Activated CD8-positive, alpha-beta memory T cell treated with anti-CD3 and anti-CD28 coated beads, Interleukin-2, amount 50 U/mL, for 48 hours (primary cell): Measurements from ENCODE around the gene TOMM20.
"Not testable (repeated sequence)": the region's sequence is repeated elsewhere in the genome, so short reads cannot be mapped to it uniquely, and the experiment has no call there.

Source experiments
- DNase-seq: peaks from one replicate; pipeline ENCODE4 v3.0.0-alpha.2; 2020

Gene TOMM20

GRCh38 chr1:235100194-235100772 lies 28.4 kb downstream of the TOMM20 start:
- peak; percentile 41 for DNase-seq

GRCh38 chr1:235098991-235099390 lies 29.6 kb downstream of the TOMM20 start:
- peak; percentile 30 for DNase-seq

GRCh38 chr1:235098547-235098946 lies 30.1 kb downstream of the TOMM20 start:
- DNase-seq, result peak; percentile 37

- DNase-seq, result peak; percentile 33
Measured at GRCh38 chr1:235097501-235097900, 31.1 kb downstream of the TOMM20 start.

- DNase-seq, result no peak
Measured at GRCh38 chr1:235095938-235096562, 32.6 kb downstream of the TOMM20 start.

- DNase-seq, result peak; percentile 92
Measured at GRCh38 chr1:235093696-235094592, 34.7 kb downstream of the TOMM20 start.

DNA sequence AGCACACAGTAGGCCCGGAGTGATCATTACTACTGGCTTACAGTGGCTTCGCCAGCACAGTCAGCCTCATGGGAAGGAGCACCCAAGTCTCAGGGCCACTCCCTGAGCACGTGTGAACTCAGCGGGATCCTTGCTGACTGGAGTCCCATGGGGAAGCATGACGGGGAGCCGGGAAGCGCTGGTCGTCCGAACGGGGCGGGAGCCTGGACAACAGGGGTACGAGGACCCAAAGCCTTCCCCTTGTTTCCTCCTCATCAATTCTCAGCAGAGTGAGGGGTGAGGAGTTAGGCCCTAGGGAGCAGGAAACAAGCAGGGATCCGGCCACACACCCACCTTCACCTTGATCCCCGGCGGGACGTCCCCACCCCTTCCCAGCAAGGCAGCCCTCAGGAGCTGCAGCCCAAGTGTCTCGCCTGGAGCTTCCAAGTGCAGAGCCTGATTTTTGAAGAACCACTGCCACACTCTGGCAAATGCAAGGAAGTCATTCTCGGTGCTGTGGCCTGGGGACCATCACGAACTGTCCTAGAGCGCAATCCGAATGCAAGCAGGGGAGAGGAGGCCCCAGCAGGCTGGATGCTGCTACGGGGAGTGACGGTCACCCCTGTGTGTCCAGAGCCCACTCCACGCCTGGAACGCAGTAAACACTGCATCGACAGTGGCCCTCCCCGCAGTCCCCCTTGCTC lies 35.5 kb downstream of the TOMM20 start:
- no peak for DNase-seq

DNA sequence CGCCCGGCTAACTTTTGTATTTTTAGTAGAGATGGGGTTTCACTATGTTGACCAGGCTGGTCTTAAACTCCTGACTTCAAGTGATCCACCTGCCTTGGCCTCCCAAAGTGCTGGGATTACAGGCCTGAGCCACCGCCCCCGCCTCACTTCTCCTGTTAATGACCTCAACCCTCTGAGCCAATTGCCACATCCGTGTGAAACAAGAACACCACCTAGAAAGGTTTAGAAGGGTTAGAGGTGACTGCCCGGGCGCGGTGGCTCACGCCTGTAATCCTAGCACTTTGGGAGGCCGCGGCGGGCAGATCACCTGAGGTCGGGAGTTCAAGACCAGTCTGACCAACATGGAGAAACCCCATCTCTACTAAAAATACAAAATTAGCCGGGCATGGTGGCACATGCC lies 36.2 kb downstream of the TOMM20 start:
- DNase-seq, result not testable (repeated sequence)

DNA sequence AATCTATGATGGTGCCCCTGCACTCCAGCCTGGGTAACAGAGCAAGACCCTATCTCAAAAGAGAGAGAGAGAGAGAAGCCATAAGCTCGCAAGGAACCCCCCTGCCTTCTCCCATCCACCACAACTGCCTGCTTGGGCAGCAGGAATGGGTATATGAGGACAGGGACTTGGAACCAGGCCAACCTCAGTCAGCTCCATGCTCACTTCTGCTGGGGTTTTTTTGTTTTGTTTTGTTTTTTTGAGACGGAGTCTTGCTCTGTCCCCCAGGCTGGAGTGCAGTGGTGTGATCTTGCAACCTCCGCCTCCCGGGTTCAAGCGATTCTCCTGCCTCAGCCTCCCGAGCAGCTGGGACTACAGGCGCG lies 36.6 kb downstream of the TOMM20 start:
- not testable (repeated sequence) for DNase-seq

- not testable (repeated sequence) for DNase-seq
Measured at GRCh38 chr1:235091319-235092044, 37.2 kb downstream of the TOMM20 start.

GRCh38 chr1:235090406-235091069 lies 38.1 kb downstream of the TOMM20 start:
- DNase-seq, result no peak

GRCh38 chr1:235088907-235089306 lies 39.7 kb downstream of the TOMM20 start:
- DNase-seq, result no peak

GRCh38 chr1:235088430-235088829 lies 40.2 kb downstream of the TOMM20 start:
- no peak for DNase-seq

- DNase-seq, result no peak
Measured at GRCh38 chr1:235087906-235088305, 40.7 kb downstream of the TOMM20 start.

DNA sequence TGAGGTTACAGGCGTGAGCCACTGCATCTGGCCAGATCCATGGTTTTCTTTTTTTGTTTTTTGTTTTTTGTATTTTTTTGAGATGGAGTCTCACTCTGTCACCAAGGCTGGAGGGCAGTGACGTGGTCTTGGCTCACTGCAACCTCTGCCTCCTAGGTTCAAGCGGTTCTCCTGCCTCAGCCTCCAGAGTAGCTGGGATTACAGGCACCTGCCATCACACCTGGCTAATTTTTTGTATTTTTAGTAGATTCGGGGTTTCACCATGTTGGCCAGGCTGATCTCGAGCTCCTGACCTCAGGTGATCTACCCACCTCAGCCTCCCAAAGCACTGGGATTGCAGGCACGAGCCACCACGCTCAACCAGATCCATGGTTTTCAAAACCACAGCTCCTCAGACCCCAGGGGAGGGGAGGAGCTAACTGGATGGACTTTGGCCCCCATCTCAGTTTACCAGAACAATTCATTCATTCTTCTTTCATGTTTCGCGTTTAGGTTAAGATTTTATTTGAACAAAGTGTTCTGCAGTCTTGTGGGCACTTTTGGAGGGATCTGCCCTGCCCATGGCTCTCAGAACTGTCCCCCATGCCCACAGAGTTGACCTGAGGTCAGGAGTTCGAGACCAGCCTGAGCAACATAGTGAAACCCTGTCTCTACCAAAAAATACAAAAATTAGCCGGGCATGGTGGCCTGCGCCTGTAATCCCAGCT lies 43.1 kb downstream of the TOMM20 start:
- DNase-seq, result not testable (repeated sequence)

DNA sequence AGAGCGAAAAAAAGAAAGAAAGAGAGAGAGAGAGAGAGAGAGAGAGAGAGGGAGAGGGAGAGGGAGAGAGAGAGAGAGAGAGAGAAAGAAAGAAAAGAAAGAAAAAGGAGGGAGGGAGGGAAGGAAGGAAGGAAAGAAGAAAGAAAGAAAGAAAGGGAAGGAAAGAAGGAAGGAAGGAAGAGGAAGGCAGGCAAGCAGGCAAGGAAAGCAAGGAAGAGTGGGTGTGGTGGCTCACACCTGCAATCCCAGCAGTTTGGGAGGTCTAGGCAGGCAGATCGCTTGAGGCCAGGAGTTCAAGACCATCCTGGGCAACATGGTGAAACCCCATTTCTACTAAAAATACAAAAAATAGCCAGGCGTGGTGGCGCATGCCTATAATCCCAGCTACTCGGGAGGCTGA lies 47.8 kb downstream of the TOMM20 start:
- not testable (repeated sequence) for DNase-seq

DNA sequence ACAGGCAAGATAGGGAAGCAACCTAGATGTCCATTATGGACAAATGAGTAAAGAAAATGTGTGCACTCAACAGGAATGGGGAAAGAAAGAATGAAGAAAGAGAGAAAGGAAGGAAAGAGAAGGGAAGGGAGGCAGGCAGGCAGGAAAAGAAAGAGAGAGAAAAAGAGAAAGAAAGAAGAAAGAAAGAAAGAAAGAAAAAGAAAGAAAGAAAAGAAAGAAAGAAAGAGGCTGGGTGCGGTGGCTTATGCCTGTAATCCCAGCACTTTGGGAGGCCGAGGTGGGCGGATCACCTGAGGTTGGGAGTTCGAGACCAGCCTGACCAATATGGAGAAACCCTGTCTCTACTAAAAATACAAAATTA lies 48.4 kb downstream of the TOMM20 start:
- not testable (repeated sequence) for DNase-seq

- no peak for DNase-seq
Measured at GRCh38 chr1:235079443-235080296, 49.0 kb downstream of the TOMM20 start.

DNA sequence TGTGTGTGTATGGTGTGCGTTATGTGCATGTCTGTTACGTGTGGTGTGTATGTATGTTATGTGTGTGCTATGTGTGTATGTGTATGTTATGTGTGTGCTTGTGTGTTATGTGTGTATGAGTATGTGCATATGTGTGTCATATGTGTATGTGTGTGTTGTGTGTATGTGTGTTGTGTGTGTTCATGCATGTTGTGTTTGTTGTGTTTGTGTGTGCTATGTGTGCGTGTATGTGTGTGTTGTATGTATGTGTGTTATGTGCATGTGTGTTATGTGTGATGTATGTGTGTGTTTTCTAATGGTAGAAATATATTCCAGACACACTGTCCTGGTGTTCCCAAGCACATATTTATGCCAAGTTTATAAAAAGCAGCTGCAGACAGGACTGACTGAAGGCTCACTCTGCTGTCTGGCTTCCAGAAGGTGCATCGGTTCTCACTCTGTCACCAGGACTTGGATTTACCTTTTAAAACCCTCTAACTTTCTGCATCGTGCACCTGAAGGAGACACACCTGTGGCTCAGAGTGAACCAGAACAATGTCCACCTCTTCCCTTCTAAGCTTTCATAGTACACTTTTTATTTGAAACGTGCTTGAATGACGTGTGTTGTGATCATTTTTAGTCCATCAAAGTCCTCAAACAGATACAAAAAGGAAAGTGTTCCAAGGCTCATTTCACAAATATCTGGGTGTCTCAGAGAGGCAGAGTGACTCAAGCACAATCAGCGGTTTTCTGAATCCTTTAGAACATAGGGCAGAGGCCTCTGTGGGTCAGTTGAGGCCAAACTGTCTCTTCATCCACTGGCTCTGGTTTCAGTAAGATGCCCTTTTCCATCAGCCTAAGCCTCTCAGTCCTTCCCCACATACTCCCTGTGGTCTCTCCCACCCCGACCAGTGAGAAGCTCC lies 49.9 kb downstream of the TOMM20 start:
- no peak for DNase-seq
